GM12878 (cell line): ENCODE results near the gene P3H1. TPM values are rescaled to one million over a fixed set of nuclear protein-coding genes. Genes with fewer than 3 reads are reported as not detected.
A peak's percentile ranks its signal among the peaks of the same experiment; 100 is the strongest.

Source experiments
- BCL11A ChIP-seq: IDR thresholded peaks from 2 replicates; pipeline ENCODE4 v1.6.1; 2011; ENCODE audit warnings: low read depth, low read length
- CBFB ChIP-seq: IDR thresholded peaks from 2 replicates; pipeline ENCODE4 v1.6.1; 2016; ENCODE audit warnings: antibody characterized with exemption, low read depth
- ETV6 ChIP-seq, 2 experiments: fragments of 450-650 bp in 1 of 2; IDR thresholded peaks in 1 of 2; conservative IDR thresholded peaks in 1 of 2; 2 replicates each; pipeline ENCODE4 v1.6.1; 2014; ENCODE audit warnings: antibody characterized with exemption in 1 of 2, borderline replicate concordance in 1 of 2, low read depth in 1 of 2, mild to moderate bottlenecking in 1 of 2, moderate library complexity in 1 of 2
- EZH2 ChIP-seq: IDR thresholded peaks from 2 replicates; pipeline ENCODE4 v1.6.1; 2012; ENCODE audit warnings: low read depth, mild to moderate bottlenecking, control low read depth, inconsistent platforms, low read length, borderline replicate concordance; ENCODE audit not compliant: control insufficient read depth
- IRF3 ChIP-seq: fragments of 450-650 bp; IDR thresholded peaks from 2 replicates; pipeline ENCODE4 v1.6.1; 2014; ENCODE audit warnings: mild to moderate bottlenecking
- MTA3 ChIP-seq: IDR thresholded peaks from 2 replicates; pipeline ENCODE4 v1.6.1; 2012; ENCODE audit warnings: low read length, inconsistent platforms, borderline replicate concordance
- MXI1 ChIP-seq: fragments of 150-350 bp; IDR thresholded peaks from 2 replicates; pipeline ENCODE4 v1.6.1; 2011; ENCODE audit warnings: low read depth, mild to moderate bottlenecking, inconsistent platforms, low read length, improper control_type of control experiment
- PAX5 ChIP-seq: IDR thresholded peaks from 2 replicates; pipeline ENCODE4 v1.6.1; 2011; ENCODE audit warnings: low read depth, low read length, borderline replicate concordance
- PAX8 ChIP-seq: fragments of 450-650 bp; IDR thresholded peaks from 2 replicates; pipeline ENCODE4 v1.6.1; 2017; ENCODE audit warnings: mild to moderate bottlenecking, moderate library complexity
- RFX5 ChIP-seq: IDR thresholded peaks from 2 replicates; pipeline ENCODE4 v1.6.1; 2011; ENCODE audit warnings: low read depth, low read length, improper control_type of control experiment
- SPI1 ChIP-seq: IDR thresholded peaks from 2 replicates; pipeline ENCODE4 v1.6.1; 2011; ENCODE audit warnings: low read depth, mild to moderate bottlenecking, low read length, moderate library complexity, borderline replicate concordance; ENCODE audit not compliant: insufficient read depth
- polyA plus RNA-seq, 11 experiments: library from polyadenylated mRNA; depleted of rRNA in 4 of 11; unstranded in 6 of 11; stranded (reverse) in 5 of 11; fragments of >200 nt; fragmentation: Nextera tagmentation in 4 of 11; fragmentation: Illumina TruSeq in 1 of 11; extraction: Ambion mirVana in 4 of 11; extraction: Trizol in 1 of 11; gene quantifications; 1 replicate in 1 of 11; 2 replicates in 10 of 11; pipeline versions ENCODE4 v1.2.1 to v1.2.3, GENCODE V29; 2011 to 2016; ENCODE audit warnings: inconsistent platforms in 2 of 11, missing spikeins in 2 of 11, low read depth in 1 of 11
- total RNA-seq, 4 experiments: library from RNA; depleted of rRNA in 3 of 4; stranded (reverse); fragments of >200 nt in 3 of 4; fragmentation: Illumina TruSeq in 1 of 4; extraction: Trizol in 1 of 4; gene quantifications; 2 replicates each; pipeline versions ENCODE4 v1.2.1 to v1.2.3, GENCODE V29; 2013 to 2021
- TF ChIP-seq, protein P1 (sequence below): fragments of 450-650 bp; formaldehyde crosslinking; IDR thresholded peaks from 2 replicates; pipeline ENCODE4 v1.4.0; 2022; ENCODE audit warnings: mild to moderate bottlenecking, moderate library complexity
- TF ChIP-seq, protein P2 (sequence below): fragments of 450-650 bp; IDR thresholded peaks from 2 replicates; pipeline ENCODE4 v1.6.1; 2017; ENCODE audit warnings: antibody characterized with exemption, mild to moderate bottlenecking, moderate library complexity
- TF ChIP-seq, protein P3 (sequence below): fragments of 450-650 bp; IDR thresholded peaks from 2 replicates; pipeline ENCODE4 v1.6.1; 2016; ENCODE audit warnings: mild to moderate bottlenecking
- TF ChIP-seq, protein P4 (sequence below): IDR thresholded peaks from 2 replicates; pipeline ENCODE4 v1.6.1; 2012; ENCODE audit warnings: mild to moderate bottlenecking, low read depth, low read length

The P3H1 gene
- total and polyA plus RNA-seq, 10 of the 15 experiments (the other 5 are each of a cell fraction or from before 2014, with no cell fraction given), result 0.72 to 42.4 (median 26.0) TPM

GRCh38 chr1:42766741-42767509 is at the start of gene P3H1, which contains the start of gene C1orf50 (continued):
- TF ChIP-seq, protein P1, sequence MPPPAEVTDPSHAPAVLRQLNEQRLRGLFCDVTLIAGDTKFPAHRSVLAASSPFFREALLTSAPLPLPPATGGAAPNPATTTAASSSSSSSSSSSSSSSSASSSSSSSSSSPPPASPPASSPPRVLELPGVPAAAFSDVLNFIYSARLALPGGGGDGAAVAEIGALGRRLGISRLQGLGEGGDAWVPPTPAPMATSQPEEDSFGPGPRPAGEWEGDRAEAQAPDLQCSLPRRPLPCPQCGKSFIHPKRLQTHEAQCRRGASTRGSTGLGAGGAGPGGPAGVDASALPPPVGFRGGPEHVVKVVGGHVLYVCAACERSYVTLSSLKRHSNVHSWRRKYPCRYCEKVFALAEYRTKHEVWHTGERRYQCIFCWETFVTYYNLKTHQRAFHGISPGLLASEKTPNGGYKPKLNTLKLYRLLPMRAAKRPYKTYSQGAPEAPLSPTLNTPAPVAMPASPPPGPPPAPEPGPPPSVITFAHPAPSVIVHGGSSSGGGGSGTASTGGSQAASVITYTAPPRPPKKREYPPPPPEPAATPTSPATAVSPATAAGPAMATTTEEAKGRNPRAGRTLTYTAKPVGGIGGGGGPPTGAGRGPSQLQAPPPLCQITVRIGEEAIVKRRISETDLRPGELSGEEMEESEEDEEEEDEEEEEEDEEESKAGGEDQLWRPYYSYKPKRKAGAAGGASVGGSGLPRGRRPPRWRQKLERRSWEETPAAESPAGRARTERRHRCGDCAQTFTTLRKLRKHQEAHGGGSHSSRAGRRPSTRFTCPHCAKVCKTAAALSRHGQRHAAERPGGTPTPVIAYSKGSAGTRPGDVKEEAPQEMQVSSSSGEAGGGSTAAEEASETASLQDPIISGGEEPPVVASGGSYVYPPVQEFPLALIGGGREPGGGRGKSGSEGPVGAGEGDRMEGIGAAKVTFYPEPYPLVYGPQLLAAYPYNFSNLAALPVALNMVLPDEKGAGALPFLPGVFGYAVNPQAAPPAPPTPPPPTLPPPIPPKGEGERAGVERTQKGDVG (CRISPR knock-in tag), result no peak
- no peak for TF ChIP-seq RFX5
- TF ChIP-seq BCL11A, result no peak
- TF ChIP-seq, protein P2, sequence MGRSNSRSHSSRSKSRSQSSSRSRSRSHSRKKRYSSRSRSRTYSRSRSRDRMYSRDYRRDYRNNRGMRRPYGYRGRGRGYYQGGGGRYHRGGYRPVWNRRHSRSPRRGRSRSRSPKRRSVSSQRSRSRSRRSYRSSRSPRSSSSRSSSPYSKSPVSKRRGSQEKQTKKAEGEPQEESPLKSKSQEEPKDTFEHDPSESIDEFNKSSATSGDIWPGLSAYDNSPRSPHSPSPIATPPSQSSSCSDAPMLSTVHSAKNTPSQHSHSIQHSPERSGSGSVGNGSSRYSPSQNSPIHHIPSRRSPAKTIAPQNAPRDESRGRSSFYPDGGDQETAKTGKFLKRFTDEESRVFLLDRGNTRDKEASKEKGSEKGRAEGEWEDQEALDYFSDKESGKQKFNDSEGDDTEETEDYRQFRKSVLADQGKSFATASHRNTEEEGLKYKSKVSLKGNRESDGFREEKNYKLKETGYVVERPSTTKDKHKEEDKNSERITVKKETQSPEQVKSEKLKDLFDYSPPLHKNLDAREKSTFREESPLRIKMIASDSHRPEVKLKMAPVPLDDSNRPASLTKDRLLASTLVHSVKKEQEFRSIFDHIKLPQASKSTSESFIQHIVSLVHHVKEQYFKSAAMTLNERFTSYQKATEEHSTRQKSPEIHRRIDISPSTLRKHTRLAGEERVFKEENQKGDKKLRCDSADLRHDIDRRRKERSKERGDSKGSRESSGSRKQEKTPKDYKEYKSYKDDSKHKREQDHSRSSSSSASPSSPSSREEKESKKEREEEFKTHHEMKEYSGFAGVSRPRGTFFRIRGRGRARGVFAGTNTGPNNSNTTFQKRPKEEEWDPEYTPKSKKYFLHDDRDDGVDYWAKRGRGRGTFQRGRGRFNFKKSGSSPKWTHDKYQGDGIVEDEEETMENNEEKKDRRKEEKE, result no peak
- TF ChIP-seq IRF3, result no peak
- peak; percentile 70 for TF ChIP-seq CBFB
- TF ChIP-seq SPI1, result 0 out of 2 replicates have a peak, but pooled peaks have one; percentile 1
- TF ChIP-seq PAX5, result 0 out of 2 replicates have a peak, but pooled peaks have one; percentile 4
- TF ChIP-seq, protein P3, sequence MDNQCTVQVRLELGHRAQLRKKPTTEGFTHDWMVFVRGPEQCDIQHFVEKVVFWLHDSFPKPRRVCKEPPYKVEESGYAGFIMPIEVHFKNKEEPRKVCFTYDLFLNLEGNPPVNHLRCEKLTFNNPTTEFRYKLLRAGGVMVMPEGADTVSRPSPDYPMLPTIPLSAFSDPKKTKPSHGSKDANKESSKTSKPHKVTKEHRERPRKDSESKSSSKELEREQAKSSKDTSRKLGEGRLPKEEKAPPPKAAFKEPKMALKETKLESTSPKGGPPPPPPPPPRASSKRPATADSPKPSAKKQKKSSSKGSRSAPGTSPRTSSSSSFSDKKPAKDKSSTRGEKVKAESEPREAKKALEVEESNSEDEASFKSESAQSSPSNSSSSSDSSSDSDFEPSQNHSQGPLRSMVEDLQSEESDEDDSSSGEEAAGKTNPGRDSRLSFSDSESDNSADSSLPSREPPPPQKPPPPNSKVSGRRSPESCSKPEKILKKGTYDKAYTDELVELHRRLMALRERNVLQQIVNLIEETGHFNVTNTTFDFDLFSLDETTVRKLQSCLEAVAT, result no peak
- TF ChIP-seq, protein P4, sequence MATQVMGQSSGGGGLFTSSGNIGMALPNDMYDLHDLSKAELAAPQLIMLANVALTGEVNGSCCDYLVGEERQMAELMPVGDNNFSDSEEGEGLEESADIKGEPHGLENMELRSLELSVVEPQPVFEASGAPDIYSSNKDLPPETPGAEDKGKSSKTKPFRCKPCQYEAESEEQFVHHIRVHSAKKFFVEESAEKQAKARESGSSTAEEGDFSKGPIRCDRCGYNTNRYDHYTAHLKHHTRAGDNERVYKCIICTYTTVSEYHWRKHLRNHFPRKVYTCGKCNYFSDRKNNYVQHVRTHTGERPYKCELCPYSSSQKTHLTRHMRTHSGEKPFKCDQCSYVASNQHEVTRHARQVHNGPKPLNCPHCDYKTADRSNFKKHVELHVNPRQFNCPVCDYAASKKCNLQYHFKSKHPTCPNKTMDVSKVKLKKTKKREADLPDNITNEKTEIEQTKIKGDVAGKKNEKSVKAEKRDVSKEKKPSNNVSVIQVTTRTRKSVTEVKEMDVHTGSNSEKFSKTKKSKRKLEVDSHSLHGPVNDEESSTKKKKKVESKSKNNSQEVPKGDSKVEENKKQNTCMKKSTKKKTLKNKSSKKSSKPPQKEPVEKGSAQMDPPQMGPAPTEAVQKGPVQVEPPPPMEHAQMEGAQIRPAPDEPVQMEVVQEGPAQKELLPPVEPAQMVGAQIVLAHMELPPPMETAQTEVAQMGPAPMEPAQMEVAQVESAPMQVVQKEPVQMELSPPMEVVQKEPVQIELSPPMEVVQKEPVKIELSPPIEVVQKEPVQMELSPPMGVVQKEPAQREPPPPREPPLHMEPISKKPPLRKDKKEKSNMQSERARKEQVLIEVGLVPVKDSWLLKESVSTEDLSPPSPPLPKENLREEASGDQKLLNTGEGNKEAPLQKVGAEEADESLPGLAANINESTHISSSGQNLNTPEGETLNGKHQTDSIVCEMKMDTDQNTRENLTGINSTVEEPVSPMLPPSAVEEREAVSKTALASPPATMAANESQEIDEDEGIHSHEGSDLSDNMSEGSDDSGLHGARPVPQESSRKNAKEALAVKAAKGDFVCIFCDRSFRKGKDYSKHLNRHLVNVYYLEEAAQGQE, result no peak
- TF ChIP-seq ETV6 (conservative IDR thresholded peaks at IDR 0.05 in 1 of 2, IDR thresholded peaks at IDR 0.05 in 1 of 2; ENCODE audit: borderline replicate concordance in 1 of 2, low read depth in 1 of 2), result no peak
- no peak for TF ChIP-seq MTA3
- TF ChIP-seq EZH2, result no peak
- TF ChIP-seq MXI1, result no peak
- no peak for TF ChIP-seq PAX8
